GM21526 (cell line): ENCODE results near the gene SMIM5.
"Not testable (repeated sequence)": the region's sequence is repeated elsewhere in the genome, so short reads cannot be mapped to it uniquely, and the experiment has no call there.

Experiments used
- ATAC-seq: cut with Tn5 transposase; IDR thresholded peaks from one replicate; pipeline ENCODE4 v1.9.1; 2021; ENCODE audit warnings: moderate library complexity; ENCODE audit not compliant: unreplicated experiment, low FRiP score

Gene SMIM5

GRCh38 chr17:75632863-75633485 lies at the start of gene SMIM5:
SMIM5 (plus strand) TSS chr17:75633434; CDS start chr17:75640202, 6,768 bp downstream.
- no peak for ATAC-seq

GRCh38 chr17:75584849-75585175 lies 48.4 kb upstream of the SMIM5 start:
- ATAC-seq: no peak

GRCh38 chr17:75587675-75588595 lies 45.3 kb upstream of the SMIM5 start, which contains the start of gene MYO15B:
MYO15B (plus strand) TSS chr17:75587800; CDS start chr17:75588058, 258 bp downstream.
- no peak for ATAC-seq

- ATAC-seq: peak; percentile 11
These were observed 44.6 kb upstream of the SMIM5 start for GRCh38 chr17:75588596-75589011.

- ATAC-seq: peak; percentile 67
These were observed 44.0 kb upstream of the SMIM5 start for GRCh38 chr17:75589012-75589918.

GRCh38 chr17:75589919-75590303 lies 43.3 kb upstream of the SMIM5 start:
- no peak for ATAC-seq

GRCh38 chr17:75590314-75590761 lies 42.9 kb upstream of the SMIM5 start:
- no peak for ATAC-seq

- ATAC-seq: no peak
These were observed 42.1 kb upstream of the SMIM5 start for GRCh38 chr17:75590849-75591721.

- no peak for ATAC-seq
These were observed 41.4 kb upstream of the SMIM5 start for GRCh38 chr17:75591722-75592302.

GRCh38 chr17:75592348-75593020 lies 40.8 kb upstream of the SMIM5 start:
- no peak for ATAC-seq

- not testable (repeated sequence) for ATAC-seq
These were observed 39.8 kb upstream of the SMIM5 start for GRCh38 chr17:75593430-75593829.

GRCh38 chr17:75594499-75595283 lies 38.5 kb upstream of the SMIM5 start:
- ATAC-seq: no peak

- ATAC-seq: no peak
These were observed 37.8 kb upstream of the SMIM5 start for GRCh38 chr17:75595284-75595919.

GRCh38 chr17:75595920-75596313 lies 37.3 kb upstream of the SMIM5 start:
- ATAC-seq: no peak

GRCh38 chr17:75596320-75597087 lies 36.7 kb upstream of the SMIM5 start:
- no peak for ATAC-seq

- no peak for ATAC-seq
These were observed 31.9 kb upstream of the SMIM5 start for GRCh38 chr17:75601057-75601987.
